Epithelial cell of proximal tubule (primary cell): ENCODE results near the gene CORIN. TPM values are rescaled to one million over a fixed set of nuclear protein-coding genes. Genes with fewer than 3 reads are reported as not detected.

ENCODE experiments used
- DNase-seq: peaks from one replicate; pipeline ENCODE4 v3.0.0-alpha.2; 2011; ENCODE audit warnings: low read depth
- H3K4me3 ChIP-seq: 2 replicates; pipeline ENCODE4 v1.5.1; 2011; ENCODE audit warnings: low read depth, mild to moderate bottlenecking, low read length
- CTCF ChIP-seq: conservative IDR thresholded peaks from 2 replicates; pipeline ENCODE4 v1.5.1; 2012; ENCODE audit warnings: low read depth, mild to moderate bottlenecking, low read length
- total RNA-seq: library from RNA; depleted of rRNA; stranded (reverse); fragments of >200 nt; gene quantifications from 2 replicates; pipeline ENCODE4 v1.2.3, GENCODE V29; 2015

CORIN gene
- total RNA-seq, 1 donor from 2014 or later = 0.12 TPM

GRCh38 chr4:47849466-47849865 lies 11.6 kb upstream of the CORIN start:
- no peak for TF ChIP-seq CTCF
- H3K4me3 ChIP-seq = no peak overlapping the region
- DNase-seq = no peak

GRCh38 chr4:47848041-47848440 lies 10.2 kb upstream of the CORIN start:
- no peak for DNase-seq
- TF ChIP-seq CTCF = no peak
- no peak overlapping the region for H3K4me3 ChIP-seq

- TF ChIP-seq CTCF = no peak
- DNase-seq = no peak
These were observed 5.1 kb upstream of the CORIN start for GRCh38 chr4:47842985-47843384.

GRCh38 chr4:47840291-47840690 lies 2.4 kb upstream of the CORIN start:
- no peak for TF ChIP-seq CTCF
- no peak overlapping the region for H3K4me3 ChIP-seq
- no peak for DNase-seq

More at GRCh38 chr4:47842985-47843384, 5.1 kb upstream of the CORIN start:
- H3K4me3 ChIP-seq = no peak overlapping the region

- DNase-seq = no peak
- TF ChIP-seq CTCF = peak; percentile 60
- no peak overlapping the region for H3K4me3 ChIP-seq
These were observed 1.4 kb upstream of the CORIN start for GRCh38 chr4:47839259-47839658.

GRCh38 chr4:47838445-47838844 lies 578 bp upstream of the CORIN start:
- DNase-seq = no peak
- no peak for TF ChIP-seq CTCF
- no peak overlapping the region for H3K4me3 ChIP-seq

GRCh38 chr4:47837094-47837907 lies 566 bp downstream of the CORIN start:
- no peak for DNase-seq
- peak overlapping the region; percentile 77 for H3K4me3 ChIP-seq
- TF ChIP-seq CTCF = no peak
